Neural cell (in vitro differentiated cells): Measurements from ENCODE around the gene TOGARAM2. TPM values are rescaled to one million over a fixed set of nuclear protein-coding genes. Genes with fewer than 3 reads are reported as not detected.

ENCODE experiments used
- H2AFZ ChIP-seq: fragments of 200-600, 300-800 bp; sonication (generic), shearing (Covaris generic); 2 replicates; pipeline ENCODE4 v1.6.0; 2014; ENCODE audit warnings: low read depth, mild to moderate bottlenecking, antibody characterized with exemption, low read length, moderate library complexity
- H3F3A ChIP-seq: fragments of 200-600 bp; shearing (Covaris generic); 2 replicates; pipeline ENCODE4 v1.6.1; 2016; ENCODE audit warnings: mild to moderate bottlenecking, moderate library complexity, mixed read lengths, antibody characterized with exemption, low read length; ENCODE audit not compliant: insufficient read depth, poor library complexity, severe bottlenecking
- H3K27ac ChIP-seq: fragments of 200-600, 300-800 bp; sonication (generic), shearing (Covaris generic); 2 replicates; pipeline ENCODE4 v1.5.1; 2014; ENCODE audit warnings: mild to moderate bottlenecking, low read length, moderate library complexity
- H3K27me3 ChIP-seq: fragments of 300-800, 200-600 bp; sonication (generic), shearing (Covaris generic); 2 replicates; pipeline ENCODE4 v1.6.0; 2014; ENCODE audit warnings: mild to moderate bottlenecking, low read depth, low read length, moderate library complexity; ENCODE audit not compliant: insufficient read depth
- H3K36me3 ChIP-seq: fragments of 300-800, 200-600 bp; sonication (generic), shearing (Covaris generic); 2 replicates; pipeline ENCODE4 v1.5.1; 2014; ENCODE audit warnings: mild to moderate bottlenecking, antibody characterized with exemption, low read length, moderate library complexity; ENCODE audit not compliant: insufficient read depth
- H3K4me2 ChIP-seq: fragments of 300-800, 200-600 bp; sonication (generic), shearing (Covaris generic); 2 replicates; pipeline ENCODE4 v1.6.0; 2014; ENCODE audit warnings: mild to moderate bottlenecking, low read length
- H3K4me3 ChIP-seq: fragments of 300-800, 200-600 bp; sonication (generic), shearing (Covaris generic); 2 replicates; pipeline ENCODE4 v1.5.1; 2014; ENCODE audit warnings: mild to moderate bottlenecking, low read length, moderate library complexity
- H3K79me2 ChIP-seq: fragments of 200-600 bp; shearing (Covaris generic); replicated peaks from 2 replicates; pipeline ENCODE4 v1.6.0; 2014; ENCODE audit warnings: mild to moderate bottlenecking, low read length, moderate library complexity; ENCODE audit not compliant: insufficient read depth
- H3K9ac ChIP-seq: fragments of 300-800, 200-600 bp; sonication (generic), shearing (Covaris generic); 2 replicates; pipeline ENCODE4 v1.6.1; 2016; ENCODE audit warnings: mild to moderate bottlenecking, low read length, mixed read lengths
- H3K9me2 ChIP-seq: fragments of 200-600 bp; shearing (Covaris generic); 2 replicates; pipeline ENCODE4 v1.6.1; 2016; ENCODE audit warnings: mild to moderate bottlenecking, low read length, mixed read lengths; ENCODE audit not compliant: insufficient read depth
- H3K9me3 ChIP-seq: fragments of 200-600, 300-800 bp; sonication (generic), shearing (Covaris generic); 2 replicates; pipeline ENCODE4 v1.6.1; 2016; ENCODE audit warnings: mild to moderate bottlenecking, mixed run types, low read length, moderate library complexity, mixed read lengths
- H4K20me1 ChIP-seq: fragments of 200-600 bp; shearing (Covaris generic); 2 replicates; pipeline ENCODE4 v1.6.1; 2016; ENCODE audit warnings: mild to moderate bottlenecking, mixed run types; ENCODE audit not compliant: insufficient read depth
- EP300 ChIP-seq: fragments of 450-650 bp; conservative IDR thresholded peaks from 2 replicates; pipeline ENCODE4 v1.6.1; 2014; ENCODE audit warnings: antibody characterized with exemption, mild to moderate bottlenecking, moderate library complexity; ENCODE audit not compliant: poor library complexity, severe bottlenecking
- EZH2 ChIP-seq: fragments of 200-600, 300-800 bp; shearing (Covaris generic), sonication (generic); IDR thresholded peaks from 2 replicates; pipeline ENCODE4 v1.6.1; 2014; ENCODE audit warnings: antibody characterized with exemption, low read length, borderline replicate concordance, mild to moderate bottlenecking; ENCODE audit not compliant: insufficient read depth, poor library complexity, severe bottlenecking
- MXI1 ChIP-seq: fragments of 450-650 bp; conservative IDR thresholded peaks from 2 replicates; pipeline ENCODE4 v1.6.1; 2014; ENCODE audit warnings: antibody characterized with exemption, mild to moderate bottlenecking; ENCODE audit not compliant: poor library complexity, severe bottlenecking
- POLR2AphosphoS5 ChIP-seq: IDR thresholded peaks from 2 replicates; pipeline ENCODE4 v1.6.1; 2012
- RAD21 ChIP-seq: fragments of 450-650 bp; conservative IDR thresholded peaks from 2 replicates; pipeline ENCODE4 v1.6.1; 2014; ENCODE audit warnings: antibody characterized with exemption, mild to moderate bottlenecking, moderate library complexity
- SMC3 ChIP-seq: fragments of 450-650 bp; conservative IDR thresholded peaks from 2 replicates; pipeline ENCODE4 v1.6.1; 2014; ENCODE audit warnings: antibody characterized with exemption, mild to moderate bottlenecking, moderate library complexity; ENCODE audit not compliant: poor library complexity
- TAF1 ChIP-seq: IDR thresholded peaks from 2 replicates; pipeline ENCODE4 v1.6.1; 2012; ENCODE audit warnings: low read depth
- polyA plus RNA-seq: library from polyadenylated mRNA; depleted of rRNA; stranded (reverse); fragments of >200 nt; gene quantifications from 2 replicates; pipeline ENCODE4 v1.2.3, GENCODE V29; 2014
- TF ChIP-seq, protein P1 (sequence below): IDR thresholded peaks from 2 replicates; pipeline ENCODE4 v1.6.1; 2012; ENCODE audit warnings: borderline replicate concordance
- TF ChIP-seq, protein P2 (sequence below): fragments of 450-650 bp; IDR thresholded peaks from 2 replicates; pipeline ENCODE4 v1.5.1; 2014; ENCODE audit warnings: antibody characterized with exemption, mild to moderate bottlenecking, moderate library complexity; ENCODE audit not compliant: poor library complexity, severe bottlenecking

Gene TOGARAM2
- polyA plus RNA-seq, 1 donor from 2014 or later: 0.10 TPM

- no peak overlapping the region for H2AFZ ChIP-seq
- no peaks in the 10 kb centered on the region for H4K20me1 ChIP-seq
- no peak overlapping the region for H3K27ac ChIP-seq
- H3K4me3 ChIP-seq: no peak overlapping the region
- H3K36me3 ChIP-seq: no peaks in the 10 kb centered on the region
- H3K9me2 ChIP-seq: no peaks in the 10 kb centered on the region
- no peaks in the 10 kb centered on the region for H3K9me3 ChIP-seq
- no peaks in the 10 kb centered on the region for H3K27me3 ChIP-seq
- H3K9ac ChIP-seq: no peak overlapping the region
- no peaks in the 10 kb centered on the region for H3K79me2 ChIP-seq
- H3F3A ChIP-seq: no peaks in the 10 kb centered on the region
- no peak overlapping the region for H3K4me2 ChIP-seq
- TF ChIP-seq MXI1: no peak
- TF ChIP-seq, protein P1, sequence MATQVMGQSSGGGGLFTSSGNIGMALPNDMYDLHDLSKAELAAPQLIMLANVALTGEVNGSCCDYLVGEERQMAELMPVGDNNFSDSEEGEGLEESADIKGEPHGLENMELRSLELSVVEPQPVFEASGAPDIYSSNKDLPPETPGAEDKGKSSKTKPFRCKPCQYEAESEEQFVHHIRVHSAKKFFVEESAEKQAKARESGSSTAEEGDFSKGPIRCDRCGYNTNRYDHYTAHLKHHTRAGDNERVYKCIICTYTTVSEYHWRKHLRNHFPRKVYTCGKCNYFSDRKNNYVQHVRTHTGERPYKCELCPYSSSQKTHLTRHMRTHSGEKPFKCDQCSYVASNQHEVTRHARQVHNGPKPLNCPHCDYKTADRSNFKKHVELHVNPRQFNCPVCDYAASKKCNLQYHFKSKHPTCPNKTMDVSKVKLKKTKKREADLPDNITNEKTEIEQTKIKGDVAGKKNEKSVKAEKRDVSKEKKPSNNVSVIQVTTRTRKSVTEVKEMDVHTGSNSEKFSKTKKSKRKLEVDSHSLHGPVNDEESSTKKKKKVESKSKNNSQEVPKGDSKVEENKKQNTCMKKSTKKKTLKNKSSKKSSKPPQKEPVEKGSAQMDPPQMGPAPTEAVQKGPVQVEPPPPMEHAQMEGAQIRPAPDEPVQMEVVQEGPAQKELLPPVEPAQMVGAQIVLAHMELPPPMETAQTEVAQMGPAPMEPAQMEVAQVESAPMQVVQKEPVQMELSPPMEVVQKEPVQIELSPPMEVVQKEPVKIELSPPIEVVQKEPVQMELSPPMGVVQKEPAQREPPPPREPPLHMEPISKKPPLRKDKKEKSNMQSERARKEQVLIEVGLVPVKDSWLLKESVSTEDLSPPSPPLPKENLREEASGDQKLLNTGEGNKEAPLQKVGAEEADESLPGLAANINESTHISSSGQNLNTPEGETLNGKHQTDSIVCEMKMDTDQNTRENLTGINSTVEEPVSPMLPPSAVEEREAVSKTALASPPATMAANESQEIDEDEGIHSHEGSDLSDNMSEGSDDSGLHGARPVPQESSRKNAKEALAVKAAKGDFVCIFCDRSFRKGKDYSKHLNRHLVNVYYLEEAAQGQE: no peak
- TF ChIP-seq, protein P2, sequence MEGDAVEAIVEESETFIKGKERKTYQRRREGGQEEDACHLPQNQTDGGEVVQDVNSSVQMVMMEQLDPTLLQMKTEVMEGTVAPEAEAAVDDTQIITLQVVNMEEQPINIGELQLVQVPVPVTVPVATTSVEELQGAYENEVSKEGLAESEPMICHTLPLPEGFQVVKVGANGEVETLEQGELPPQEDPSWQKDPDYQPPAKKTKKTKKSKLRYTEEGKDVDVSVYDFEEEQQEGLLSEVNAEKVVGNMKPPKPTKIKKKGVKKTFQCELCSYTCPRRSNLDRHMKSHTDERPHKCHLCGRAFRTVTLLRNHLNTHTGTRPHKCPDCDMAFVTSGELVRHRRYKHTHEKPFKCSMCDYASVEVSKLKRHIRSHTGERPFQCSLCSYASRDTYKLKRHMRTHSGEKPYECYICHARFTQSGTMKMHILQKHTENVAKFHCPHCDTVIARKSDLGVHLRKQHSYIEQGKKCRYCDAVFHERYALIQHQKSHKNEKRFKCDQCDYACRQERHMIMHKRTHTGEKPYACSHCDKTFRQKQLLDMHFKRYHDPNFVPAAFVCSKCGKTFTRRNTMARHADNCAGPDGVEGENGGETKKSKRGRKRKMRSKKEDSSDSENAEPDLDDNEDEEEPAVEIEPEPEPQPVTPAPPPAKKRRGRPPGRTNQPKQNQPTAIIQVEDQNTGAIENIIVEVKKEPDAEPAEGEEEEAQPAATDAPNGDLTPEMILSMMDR: no peak
- TF ChIP-seq EZH2: no peak
- TF ChIP-seq RAD21: no peak
- no peak for TF ChIP-seq EP300
- TF ChIP-seq TAF1: no peak
Observed at GRCh38 chr2:29031046-29031445, 49.9 kb downstream of the TOGARAM2 start.

DNA sequence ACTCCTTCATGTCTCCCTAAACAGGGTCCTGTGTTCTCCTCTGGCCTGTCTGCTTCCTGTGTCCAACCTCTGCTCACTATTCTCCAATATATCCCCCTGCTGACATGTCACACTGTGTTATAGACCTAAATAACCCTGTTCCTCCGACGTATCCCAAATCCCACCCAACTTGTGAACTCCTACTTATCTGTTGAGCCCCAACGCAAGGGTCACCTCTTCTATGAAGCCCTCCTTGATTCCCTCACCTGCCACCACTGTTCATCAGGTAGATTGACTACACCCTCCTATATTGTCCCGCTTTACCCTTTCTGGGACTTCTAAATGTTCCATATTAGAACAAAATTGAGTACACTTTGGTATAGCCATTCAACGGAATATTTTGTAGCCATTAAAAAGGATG, 51.1 kb downstream of the TOGARAM2 start:
- Histone ChIP-seq H3K4me3 (no peak overlapping the region), H3K9me3 (no peaks in the 10 kb centered on the region), H3F3A (no peaks in the 10 kb centered on the region), H3K36me3 (no peaks in the 10 kb centered on the region), H3K27me3 (no peaks in the 10 kb centered on the region), H2AFZ (no peak overlapping the region), H3K79me2 (no peaks in the 10 kb centered on the region), H3K27ac (no peak overlapping the region), H3K9me2 (no peaks in the 10 kb centered on the region), H3K9ac (no peak overlapping the region), H4K20me1 (no peaks in the 10 kb centered on the region), H3K4me2 (no peak overlapping the region)
- no peak for TF ChIP-seq SMC3
- no peak for TF ChIP-seq EP300
- no peak for TF ChIP-seq POLR2AphosphoS5
- no peak for TF ChIP-seq EZH2
- TF ChIP-seq MXI1: no peak
- TF ChIP-seq, protein P1: no peak
- TF ChIP-seq, protein P2: no peak
- no peak for TF ChIP-seq RAD21
- no peak for TF ChIP-seq TAF1
